Neural progenitor cell (in vitro differentiated cells): ENCODE measurements around the gene RGS8.

ENCODE experiments used
- CTCF ChIP-seq: fragments of 200-600 bp; sonication (generic); IDR thresholded peaks from 2 replicates; pipeline ENCODE4 v1.5.1; 2017; ENCODE audit warnings: antibody characterized with exemption, mild to moderate bottlenecking
- EZH2 ChIP-seq: fragments of 200-600 bp; sonication (generic); IDR thresholded peaks from 2 replicates; pipeline ENCODE4 v1.6.1; 2017; ENCODE audit warnings: antibody characterized with exemption, mild to moderate bottlenecking, moderate library complexity

GRCh38 chr1:182688436-182689205, 4.2 kb upstream of the RGS8 start:
- TF ChIP-seq CTCF (no peak), EZH2 (no peak)
